ENCODE results near the gene FIS1.
"Not testable (repeated sequence)": the region's sequence is repeated elsewhere in the genome, so short reads cannot be mapped to it uniquely, and the experiment has no call there.

FIS1 gene

GRCh38 chr7:101277155-101277554, 32.3 kb upstream of the FIS1 start:
- intact Hi-C loops (cut with DNase I; ENCODE audit: low total_unique reads), result no loop called here
- Histone ChIP-seq H3K9me3 (no peaks in the 10 kb centered on the region), H3K4me1 (no peaks in the 10 kb centered on the region), H3K4me3 (no peak overlapping the region), H3K27ac (no peak overlapping the region), H3K27me3 (peaks cover 0 to 58% of the 10 kb centered on the region in 2 donors), H3K36me3 (no peaks in the 10 kb centered on the region)
- no peak for DNase-seq
- TF ChIP-seq, protein P1, sequence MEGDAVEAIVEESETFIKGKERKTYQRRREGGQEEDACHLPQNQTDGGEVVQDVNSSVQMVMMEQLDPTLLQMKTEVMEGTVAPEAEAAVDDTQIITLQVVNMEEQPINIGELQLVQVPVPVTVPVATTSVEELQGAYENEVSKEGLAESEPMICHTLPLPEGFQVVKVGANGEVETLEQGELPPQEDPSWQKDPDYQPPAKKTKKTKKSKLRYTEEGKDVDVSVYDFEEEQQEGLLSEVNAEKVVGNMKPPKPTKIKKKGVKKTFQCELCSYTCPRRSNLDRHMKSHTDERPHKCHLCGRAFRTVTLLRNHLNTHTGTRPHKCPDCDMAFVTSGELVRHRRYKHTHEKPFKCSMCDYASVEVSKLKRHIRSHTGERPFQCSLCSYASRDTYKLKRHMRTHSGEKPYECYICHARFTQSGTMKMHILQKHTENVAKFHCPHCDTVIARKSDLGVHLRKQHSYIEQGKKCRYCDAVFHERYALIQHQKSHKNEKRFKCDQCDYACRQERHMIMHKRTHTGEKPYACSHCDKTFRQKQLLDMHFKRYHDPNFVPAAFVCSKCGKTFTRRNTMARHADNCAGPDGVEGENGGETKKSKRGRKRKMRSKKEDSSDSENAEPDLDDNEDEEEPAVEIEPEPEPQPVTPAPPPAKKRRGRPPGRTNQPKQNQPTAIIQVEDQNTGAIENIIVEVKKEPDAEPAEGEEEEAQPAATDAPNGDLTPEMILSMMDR (IDR thresholded peaks at IDR 0.05), result no peak

GRCh38 chr7:101273206-101273605, 28.3 kb upstream of the FIS1 start:
- H3K4me3 ChIP-seq, result no peak overlapping the region
- TF ChIP-seq, protein P1 (IDR thresholded peaks at IDR 0.05), result no peak
- intact Hi-C loops (cut with DNase I; ENCODE audit: low total_unique reads), result no loop called here
- no peaks in the 10 kb centered on the region for H3K9me3 ChIP-seq
- no peak overlapping the region for H3K27ac ChIP-seq
- peaks cover 0 to 37% of the 10 kb centered on the region in 2 donors for H3K27me3 ChIP-seq
- DNase-seq, result no peak
- no peaks in the 10 kb centered on the region for H3K4me1 ChIP-seq
- no peaks in the 10 kb centered on the region for H3K36me3 ChIP-seq

GRCh38 chr7:101271021-101271420, 26.1 kb upstream of the FIS1 start:
- Histone ChIP-seq H3K4me3 (no peak overlapping the region), H3K27me3 (peaks cover 0 to 21% of the 10 kb centered on the region in 2 donors), H3K27ac (no peak overlapping the region), H3K9me3 (no peaks in the 10 kb centered on the region), H3K4me1 (no peaks in the 10 kb centered on the region), H3K36me3 (no peaks in the 10 kb centered on the region)
- intact Hi-C loops (cut with DNase I; ENCODE audit: low total_unique reads), result no loop called here
- TF ChIP-seq, protein P1 (IDR thresholded peaks at IDR 0.05), result no peak
- DNase-seq, result no peak

DNA sequence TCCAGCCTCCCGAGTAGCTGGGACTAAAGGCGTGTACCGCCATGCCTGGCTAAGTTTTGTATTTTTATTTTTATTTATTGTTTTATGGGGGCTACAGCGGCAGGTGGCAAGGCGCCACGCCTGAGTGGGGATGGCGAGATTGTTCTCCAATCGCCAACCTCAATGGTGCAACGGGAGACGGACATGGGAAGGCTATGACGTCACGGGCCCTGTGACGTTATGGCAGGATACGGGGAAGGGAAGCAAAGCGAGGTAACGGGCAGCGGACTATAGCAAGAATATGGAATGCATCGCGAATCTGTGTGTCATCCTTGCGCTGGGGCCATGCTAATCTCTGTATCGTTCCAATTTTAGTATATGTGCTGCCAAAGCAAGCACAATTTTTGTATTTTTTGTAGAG, 24.8 kb upstream of the FIS1 start:
- Histone ChIP-seq H3K27me3 (peaks cover 0 to 24% of the 10 kb centered on the region in 2 donors), H3K36me3 (no peaks in the 10 kb centered on the region), H3K4me3 (no peak overlapping the region), H3K9me3 (no peaks in the 10 kb centered on the region), H3K27ac (no peak overlapping the region), H3K4me1 (no peaks in the 10 kb centered on the region)
- no peak for DNase-seq
- intact Hi-C loops (cut with DNase I; ENCODE audit: low total_unique reads), result no loop called here
- TF ChIP-seq, protein P1 (IDR thresholded peaks at IDR 0.05), result no peak

- Histone ChIP-seq H3K9me3 (no peaks in the 10 kb centered on the region), H3K27me3 (peaks cover 0 to 27% of the 10 kb centered on the region in 2 donors), H3K4me3 (no peak overlapping the region), H3K36me3 (no peaks in the 10 kb centered on the region), H3K27ac (no peak overlapping the region), H3K4me1 (no peaks in the 10 kb centered on the region)
- intact Hi-C loops (cut with DNase I; ENCODE audit: low total_unique reads), result no loop called here
- DNase-seq, result no peak
- TF ChIP-seq, protein P1 (IDR thresholded peaks at IDR 0.05), result no peak
These were observed 21.0 kb upstream of the FIS1 start for GRCh38 chr7:101265622-101266516.

- H3K36me3 ChIP-seq; H3K4me3 ChIP-seq; H3K9me3 ChIP-seq; DNase-seq; H3K27ac ChIP-seq; intact Hi-C loops (cut with DNase I; ENCODE audit: low total_unique reads); H3K4me1 ChIP-seq: not testable (repeated sequence)
- H3K27me3 ChIP-seq, result peaks cover 0 to 28% of the 10 kb centered on the region in 2 donors
These were observed 19.3 kb upstream of the FIS1 start for GRCh38 chr7:101264102-101264706.
